Stimulated activated CD8-positive, alpha-beta memory T cell treated with anti-CD3 and anti-CD28 coated beads, Interleukin-4, amount 100 ng/mL, for 1 hour (primary cell): ENCODE results near the gene ASTN2.
"Not testable (repeated sequence)": the region's sequence is repeated elsewhere in the genome, so short reads cannot be mapped to it uniquely, and the experiment has no call there.

Experiments used
- DNase-seq, 2 donors: peaks; one replicate each; pipeline ENCODE4 v3.0.0-alpha.2; 2020; ENCODE audit warnings: low read depth in 2 of 2, low spot score in 1 of 2

ASTN2 gene

DNA sequence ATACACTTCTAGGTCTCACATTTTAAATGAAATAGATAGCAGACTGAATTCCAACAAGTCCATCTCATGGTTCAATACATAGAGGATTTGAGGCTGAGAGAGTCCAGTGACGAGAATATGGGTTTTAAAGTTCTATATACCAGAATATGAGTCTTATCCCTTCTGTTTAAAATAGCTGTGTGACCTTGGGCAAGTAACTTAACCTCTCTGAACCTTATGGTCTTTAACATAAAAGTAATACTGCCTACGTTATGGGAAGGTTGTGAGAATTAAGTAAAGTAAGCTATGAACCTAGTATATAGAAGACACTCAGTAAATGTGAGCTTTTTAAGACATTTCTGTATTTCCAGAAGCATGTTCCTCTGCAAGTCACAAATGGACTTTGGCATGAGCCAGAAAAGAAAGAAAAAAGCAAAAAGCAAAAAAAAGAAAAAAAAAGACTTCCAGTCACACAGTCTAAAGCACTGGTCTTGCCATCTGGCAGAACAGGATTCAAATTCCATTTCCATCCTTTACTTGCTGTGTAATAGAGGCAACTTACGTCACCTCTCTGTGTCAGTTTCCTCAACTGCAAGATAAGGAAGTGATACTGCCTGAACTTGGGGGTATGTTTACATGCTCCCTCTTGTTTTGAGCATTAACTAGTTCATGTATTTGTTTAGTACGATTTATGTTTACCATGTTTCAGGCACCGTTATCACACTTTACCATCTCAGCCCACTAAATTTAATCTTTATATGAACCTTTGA, 479.5 kb downstream of the ASTN2 start:
- no peak for DNase-seq

DNA sequence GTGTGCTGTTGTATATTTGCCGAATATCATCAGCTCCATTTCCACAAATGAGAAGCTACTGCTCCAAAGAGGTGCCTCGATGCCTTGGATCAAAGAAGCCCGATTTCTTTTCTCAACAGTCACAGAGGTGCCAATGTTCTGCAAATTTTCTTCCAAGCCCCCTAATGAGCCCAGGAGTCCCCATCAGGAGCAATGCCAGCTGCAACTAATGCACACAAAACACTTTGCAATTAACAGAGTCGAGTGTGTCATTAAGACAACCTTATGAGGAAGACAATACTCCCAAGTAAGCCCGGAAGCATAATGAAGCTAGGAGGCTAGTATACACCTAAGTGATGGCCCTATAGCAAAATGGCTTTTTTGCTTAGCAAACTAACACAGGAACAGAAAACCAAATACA, 480.7 kb downstream of the ASTN2 start:
- no peak for DNase-seq

DNA sequence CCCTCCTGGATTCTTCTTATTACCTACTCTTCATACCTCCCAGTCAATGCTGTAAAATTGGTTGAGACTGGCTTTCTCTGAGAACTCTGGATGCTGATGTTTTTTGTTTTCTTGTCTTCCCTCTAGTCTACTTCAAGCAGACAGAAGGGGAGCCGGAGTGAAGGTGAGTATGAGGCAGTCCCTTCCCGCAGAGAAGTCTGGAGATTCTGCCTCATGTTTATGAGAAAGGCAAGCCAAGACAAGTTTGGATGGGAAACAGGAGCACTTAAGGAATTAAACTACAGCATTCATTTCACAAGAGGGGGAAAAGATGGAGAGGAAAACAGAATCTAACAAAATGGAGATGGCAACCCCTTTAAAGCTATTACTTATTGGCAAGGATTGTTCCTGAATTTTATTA, 481.6 kb downstream of the ASTN2 start:
- DNase-seq: no peak

DNA sequence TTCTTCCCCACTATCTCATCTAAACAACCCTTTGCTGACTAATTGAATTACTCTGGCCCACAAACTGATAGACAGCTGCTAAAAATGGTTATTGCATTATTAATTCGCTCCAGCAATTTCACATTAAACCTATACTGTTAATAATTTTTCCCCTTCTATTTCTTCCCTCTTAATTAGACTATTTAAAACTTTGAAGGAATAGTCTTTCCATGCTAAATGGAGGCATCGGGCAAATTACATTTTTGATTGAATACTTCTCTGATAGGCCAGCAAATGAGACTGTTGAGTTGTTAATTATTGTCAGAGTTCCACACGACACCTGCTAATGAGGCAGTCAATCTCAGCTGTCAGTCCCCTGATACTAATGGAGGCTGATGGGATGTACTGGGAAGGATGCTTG, 485.2 kb downstream of the ASTN2 start:
- no peak for DNase-seq

DNA sequence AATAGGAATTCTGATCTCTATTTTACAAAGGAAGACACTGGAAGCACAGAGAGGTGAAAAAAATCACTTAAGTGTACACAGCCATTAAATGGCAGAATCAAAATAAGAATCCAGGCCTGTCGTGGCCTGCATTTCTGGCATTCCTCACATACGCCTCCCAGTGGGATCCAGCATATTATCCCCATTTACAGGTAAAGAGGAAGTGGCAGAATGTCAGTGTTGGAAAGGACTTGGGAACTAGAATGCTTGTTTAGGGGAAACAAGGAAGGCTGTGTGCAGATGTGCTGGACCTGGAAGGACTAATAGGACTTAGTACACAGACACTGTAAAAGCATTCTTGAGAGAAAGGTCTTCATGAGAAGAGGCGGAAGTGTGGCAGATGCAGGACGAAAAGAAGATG, 486.0 kb downstream of the ASTN2 start:
- DNase-seq: no peak

DNA sequence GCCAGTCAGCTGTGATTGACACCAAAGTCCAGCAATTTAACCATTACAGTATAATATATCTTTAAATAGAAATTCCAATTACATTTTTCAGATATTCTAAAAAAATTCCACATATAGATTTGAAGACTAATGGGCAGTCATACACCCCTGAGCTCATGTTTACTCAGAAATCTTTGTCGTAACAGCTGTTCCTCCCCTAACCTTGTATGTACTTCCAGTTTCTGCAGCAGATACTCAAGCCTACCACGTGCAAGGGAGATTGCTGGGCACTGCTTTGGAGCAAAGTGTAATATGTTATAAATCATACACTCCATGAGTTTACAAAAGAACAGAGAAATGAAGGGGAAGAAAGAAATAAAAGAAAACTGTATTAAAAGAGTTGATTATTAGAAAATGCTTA, 486.6 kb downstream of the ASTN2 start:
- DNase-seq: no peak

DNA sequence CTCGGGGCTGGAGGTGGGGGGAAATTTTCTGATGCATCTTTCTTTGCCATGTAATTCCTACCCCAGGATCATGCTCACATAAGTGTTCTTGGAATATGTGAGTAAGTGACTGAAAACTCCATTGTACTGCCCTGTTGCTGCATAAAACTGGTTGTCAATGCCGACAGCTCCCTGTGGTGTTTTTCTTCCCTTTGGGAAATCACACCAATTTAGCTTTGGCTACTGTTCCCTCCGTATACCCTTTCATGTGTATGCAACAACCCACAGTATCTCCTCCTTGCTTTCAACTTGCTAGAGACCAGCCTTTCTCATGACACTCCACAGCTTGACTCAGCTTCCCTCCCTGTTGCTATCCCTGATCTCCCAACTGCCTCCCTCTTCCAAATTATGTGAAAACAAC, 487.1 kb downstream of the ASTN2 start:
- DNase-seq: no peak

DNA sequence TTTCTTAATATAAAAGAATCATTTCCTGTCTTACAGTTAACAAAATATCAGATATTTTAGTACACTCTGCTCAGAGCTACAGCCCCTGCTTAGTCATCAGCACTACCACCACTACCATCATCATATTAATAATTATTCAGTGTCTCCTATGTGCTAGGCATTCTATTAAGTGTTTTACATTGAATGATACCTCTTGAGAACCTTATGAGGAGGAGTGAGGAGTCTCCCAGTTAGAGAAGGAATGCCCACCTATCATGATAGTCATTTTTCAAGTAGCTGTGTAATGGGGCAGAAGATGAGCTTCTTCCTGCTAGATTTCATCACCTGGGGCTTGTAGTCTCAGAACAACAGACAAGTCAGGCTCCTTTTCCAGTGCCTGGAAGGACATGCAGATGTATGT, 489.7 kb downstream of the ASTN2 start:
- DNase-seq: no peak

DNA sequence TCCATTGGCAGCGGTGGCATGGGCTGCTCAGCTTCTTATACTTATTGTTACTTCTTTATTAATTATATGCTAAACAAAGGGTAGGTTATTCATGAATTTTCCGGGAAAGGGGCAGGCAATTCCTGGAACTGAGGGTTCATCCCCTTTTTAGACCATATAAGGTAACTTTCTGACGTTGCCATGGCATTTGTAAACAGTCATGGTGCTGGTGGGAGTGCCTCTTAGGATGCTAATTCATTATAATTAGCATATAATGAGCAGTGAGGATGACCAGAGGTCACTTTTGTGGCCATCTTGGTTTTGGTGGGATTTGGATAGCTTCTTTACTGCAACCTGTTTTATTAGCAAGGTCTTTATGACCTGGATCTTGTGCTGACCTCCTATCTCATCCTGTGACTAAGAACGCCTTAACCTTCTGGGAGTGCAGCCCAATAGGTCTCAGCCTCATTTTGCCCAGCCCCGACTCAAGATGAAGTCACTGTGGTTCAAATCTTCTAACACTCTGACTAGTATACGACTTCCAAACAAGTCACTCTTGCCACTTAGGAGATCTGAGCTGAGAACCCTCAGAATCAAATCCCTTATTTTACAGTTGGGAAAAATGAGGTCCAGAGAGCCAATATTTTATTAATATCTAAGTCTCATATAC, 490.3 kb downstream of the ASTN2 start:
- no peak for DNase-seq

DNA sequence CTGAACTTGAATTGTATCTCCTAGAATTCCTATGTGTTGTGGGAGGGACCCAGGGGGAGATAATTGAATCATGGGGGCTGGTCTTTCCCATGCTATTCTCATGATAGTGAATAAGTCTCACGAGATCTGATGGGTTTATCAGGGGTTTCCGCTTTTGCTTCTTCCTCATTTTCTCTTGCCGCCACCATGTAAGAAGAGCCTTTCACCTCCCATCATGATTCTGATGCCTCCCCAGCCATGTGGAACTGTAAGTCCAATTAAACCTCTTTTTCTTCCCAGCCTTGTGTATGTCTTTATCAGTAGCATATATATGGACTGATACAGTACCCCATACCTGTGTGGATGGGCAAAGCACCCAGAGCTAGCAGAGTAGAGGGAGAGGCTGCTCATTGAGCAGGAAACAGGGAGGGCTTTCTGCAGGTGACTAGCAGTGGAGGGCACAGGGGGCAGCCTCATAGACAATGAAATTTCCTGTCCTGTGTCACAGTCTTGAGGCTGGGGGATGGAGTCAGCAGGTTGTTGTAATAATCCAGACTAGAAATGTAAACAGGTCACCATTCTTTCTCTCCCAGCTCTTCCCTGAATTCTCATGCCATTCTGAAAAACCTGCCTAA, 496.9 kb downstream of the ASTN2 start:
- DNase-seq: not testable (repeated sequence)

DNA sequence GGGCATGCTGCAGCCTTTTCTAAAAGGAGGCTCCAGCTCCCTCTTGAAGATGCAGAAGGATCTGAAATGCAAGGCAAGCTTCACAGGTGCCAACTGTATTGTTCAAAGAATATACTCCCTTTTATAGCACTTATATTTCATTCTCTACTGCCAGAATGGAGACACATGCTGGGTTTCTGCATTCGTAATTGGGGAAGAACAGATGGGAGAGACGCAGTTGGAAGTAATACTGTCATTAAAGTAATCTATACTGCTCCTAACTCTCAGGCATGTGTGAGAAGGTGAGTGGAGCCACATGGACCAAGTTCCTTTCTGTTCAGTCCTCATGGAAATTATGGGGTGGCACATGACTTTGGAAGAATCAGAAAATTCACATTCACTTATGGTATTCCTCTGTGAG, 501.3 kb downstream of the ASTN2 start:
- DNase-seq: no peak

DNA sequence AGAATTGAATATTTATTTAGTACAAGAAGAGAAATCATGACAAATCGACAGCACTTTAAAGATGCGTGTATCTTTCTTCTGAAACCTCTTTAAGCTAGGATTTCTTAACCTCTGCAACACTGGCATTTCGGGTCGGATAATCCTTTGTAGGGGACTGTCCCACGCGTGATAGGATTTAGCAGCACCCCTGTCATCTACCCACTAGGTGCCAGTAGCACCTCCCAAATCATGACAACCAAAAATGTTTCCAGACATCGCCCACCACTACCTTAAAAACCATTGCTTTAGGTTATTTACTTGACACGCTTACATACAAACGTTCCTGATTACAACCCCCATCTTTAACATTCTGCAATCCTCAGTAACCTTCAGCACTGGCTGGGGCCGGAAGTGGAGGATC, 504.7 kb downstream of the ASTN2 start:
- DNase-seq: no peak

DNA sequence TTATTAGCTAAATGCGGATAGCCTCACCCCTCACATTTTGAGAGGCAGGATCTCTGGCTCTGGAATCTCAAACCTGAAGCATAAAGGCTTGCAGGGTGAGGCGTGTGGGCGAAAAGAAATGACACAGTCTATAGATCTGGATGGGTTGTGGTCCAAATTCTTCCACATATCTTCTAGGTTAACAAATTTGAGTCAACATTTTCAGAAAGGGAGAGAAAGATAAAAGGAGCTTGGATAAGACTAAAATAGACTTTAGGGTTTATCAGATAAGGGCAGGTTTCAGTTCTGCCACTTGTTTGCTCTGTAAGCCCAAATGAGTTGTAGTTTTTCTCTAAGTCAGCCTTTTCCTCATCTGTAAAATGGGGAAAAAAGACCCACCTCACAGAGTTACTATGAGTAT, 506.9 kb downstream of the ASTN2 start:
- DNase-seq: no peak

DNA sequence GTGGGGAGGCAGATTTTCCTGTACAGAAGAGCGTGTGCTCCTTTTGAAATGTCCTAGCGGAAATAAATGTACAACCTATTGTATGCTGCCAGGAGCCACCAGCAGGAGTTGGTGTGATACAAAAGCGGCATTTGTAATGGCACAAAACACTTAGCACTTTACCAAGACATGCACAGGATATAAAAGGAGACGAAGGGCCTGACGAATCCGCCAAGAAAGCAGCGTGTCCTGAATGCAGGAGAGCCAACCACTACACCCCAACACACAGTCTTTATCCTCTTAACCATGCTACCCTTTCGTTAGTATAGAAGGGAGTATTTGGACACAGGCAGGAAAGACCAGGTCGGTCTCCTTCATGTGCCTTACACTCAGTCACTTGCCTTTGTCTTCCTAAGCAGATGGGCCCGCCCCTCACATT, 509.7 kb downstream of the ASTN2 start:
- no peak for DNase-seq

DNA sequence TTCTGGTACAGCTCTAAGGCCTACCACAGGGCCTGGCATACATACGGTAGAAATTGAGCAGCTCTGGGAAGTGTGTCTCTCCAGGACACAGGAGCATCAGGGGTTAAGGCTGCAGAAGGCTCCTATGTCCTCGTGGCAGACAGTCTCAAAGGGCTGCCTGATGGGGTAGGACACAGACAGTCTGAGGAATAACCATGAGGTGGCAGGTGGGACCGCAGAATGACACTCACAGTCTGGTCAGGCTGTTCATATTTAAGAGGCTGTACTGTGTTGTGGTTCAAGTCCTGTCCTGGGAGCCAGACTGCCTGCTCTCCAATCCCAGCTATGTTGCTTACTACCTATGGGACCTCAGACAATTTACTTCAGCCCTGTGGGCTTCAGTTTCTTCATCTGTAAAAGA, 510.7 kb downstream of the ASTN2 start:
- DNase-seq: no peak

DNA sequence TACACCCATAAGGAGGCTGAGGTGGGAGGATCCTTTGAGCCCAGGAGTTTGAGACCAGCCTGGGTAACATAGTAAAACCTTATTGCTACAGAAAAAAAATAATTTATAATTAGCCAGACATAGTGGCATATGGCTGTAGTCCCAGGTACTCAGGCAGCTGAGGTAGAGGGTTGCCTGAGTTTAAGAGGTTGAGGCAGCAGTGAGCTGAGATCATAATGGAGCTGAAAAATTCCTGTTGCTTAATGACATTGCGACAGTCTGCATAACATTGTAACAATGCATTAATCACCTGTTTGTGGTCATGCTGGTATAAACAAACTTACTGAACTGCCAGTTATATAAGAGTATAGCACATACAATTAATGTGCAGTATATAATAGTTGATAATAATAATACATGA, 513.6 kb downstream of the ASTN2 start:
- no peak for DNase-seq

DNA sequence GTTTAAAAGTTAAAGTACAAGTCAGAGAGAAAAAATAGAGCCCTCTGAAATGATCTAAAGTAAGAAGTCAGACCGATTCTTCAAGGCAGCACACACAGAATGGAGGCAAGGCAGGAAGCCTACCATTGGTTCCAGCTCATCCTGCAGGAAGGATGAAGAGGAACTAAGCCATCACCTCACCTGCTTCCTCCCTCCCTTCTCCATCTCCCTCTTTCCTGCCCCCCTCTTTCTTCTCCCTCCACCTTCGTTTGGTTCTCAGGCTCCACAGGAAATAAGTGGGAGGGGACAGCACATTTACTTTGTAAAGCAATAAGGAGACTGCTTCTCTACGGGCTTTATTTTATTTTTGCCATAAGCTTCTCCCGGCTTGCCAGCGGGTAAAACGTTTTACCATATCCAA, 514.3 kb downstream of the ASTN2 start:
- no peak for DNase-seq

DNA sequence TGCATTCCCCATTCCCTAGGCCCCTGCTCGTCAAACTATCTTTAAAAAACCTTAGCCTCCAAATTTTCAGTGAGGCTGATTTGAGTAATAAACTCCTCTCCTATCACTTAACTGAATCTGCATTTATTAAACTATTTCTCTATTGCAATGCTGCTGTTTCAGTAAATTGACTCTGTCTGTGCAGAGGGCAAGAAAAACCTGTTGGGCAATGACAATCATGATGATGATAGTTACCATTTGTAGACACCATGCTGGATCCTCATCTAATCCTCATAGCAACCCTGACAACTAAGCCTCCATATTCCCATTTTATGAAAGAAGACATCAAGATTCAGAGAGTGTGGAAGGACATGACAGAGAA, 514.9 kb downstream of the ASTN2 start:
- DNase-seq: no peak

DNA sequence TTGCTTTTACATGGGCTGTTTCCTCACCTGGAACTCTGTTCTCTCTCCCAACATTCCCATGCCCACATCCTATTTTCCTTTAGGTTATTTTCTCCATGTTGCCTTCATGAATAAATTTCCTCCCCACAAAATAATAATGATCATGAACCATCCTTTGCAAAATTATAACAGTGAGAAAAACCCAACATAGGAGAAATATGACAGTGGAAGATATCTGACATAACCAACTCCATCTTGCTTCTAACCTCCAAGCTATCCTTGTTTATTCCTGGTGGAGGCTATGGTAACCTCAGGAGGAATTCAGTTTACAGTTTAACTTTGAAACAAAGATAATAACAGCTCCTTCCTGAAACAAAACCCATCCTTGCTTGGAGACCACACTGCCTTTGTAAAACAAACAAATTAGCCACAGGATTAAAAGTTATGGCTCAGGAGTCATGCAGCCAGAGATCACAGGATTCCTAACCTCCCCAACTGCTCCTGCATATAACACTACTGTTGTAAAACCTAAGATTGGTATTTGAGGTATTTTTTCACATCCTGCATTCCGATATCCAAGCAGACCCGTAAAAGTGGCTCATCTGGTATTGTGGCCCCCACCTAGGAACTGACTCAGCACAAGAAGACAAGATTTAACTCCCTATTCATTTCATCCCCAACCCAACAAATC, 515.4 kb downstream of the ASTN2 start:
- DNase-seq: no peak

DNA sequence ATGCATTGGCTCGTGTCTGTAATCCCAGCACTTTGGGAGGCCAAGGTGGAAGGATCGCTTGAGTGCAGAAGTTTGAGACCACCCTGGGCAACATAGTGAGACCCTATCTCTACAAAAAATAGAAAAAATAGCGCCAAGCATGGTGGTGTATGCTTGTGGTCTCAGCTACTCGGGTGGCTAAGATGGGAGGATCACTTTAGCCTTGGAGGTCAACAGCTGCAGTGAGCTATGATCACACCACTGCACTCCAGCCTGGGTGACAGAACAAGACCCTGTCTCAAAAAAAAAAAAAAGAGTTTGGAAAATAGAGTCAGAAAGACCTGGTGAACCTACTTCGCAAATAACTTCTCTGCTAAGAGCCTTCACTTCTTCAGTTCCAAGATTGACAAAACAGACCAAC, 516.7 kb downstream of the ASTN2 start:
- DNase-seq: not testable (repeated sequence)

DNA sequence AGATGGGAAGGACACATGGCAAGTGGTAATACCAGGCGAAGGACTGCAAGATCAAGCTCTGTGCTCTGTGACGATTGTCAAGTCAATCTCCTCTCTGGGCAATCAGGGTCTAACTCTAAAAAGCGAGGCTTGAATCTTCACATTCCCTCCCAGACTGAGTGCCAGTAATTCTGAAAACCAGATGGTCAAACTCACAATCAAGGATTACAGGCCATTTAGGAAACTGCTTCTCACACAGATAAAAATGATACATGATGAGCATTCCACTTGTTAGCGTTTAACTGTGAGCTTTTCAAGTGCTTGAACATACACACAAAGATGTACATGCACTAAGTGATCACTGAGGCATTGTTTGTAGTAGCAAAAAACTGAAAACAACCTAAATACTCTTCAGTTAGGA, 517.7 kb downstream of the ASTN2 start:
- no peak for DNase-seq

DNA sequence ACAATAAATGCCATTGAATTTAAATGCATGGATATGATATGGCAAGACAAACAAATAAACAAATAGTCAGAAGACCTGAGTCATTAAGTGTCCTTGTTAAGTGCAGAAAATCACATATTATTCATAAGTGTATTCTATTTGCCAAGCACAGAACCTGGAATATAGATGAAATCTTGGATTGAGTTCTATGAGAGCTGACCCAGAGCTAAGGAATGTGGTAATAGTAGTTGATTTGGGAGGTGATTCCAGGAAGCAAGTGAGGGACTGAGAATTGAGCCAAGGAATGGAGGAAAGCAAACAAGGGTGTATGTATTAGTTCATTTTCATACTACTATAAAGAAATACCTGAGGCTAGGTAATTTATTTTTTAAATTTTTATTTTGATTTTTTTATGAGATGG, 518.9 kb downstream of the ASTN2 start:
- no peak for DNase-seq
